Breast epithelium (tissue), 4 donors: ENCODE data around the gene ADCK1. TPM values are rescaled to one million over a fixed set of nuclear protein-coding genes. Genes with fewer than 3 reads are reported as not detected.

ENCODE experiments used
- DNase-seq, 2 donors: peaks; one replicate each; pipeline ENCODE4 v3.0.0-alpha.2; 2019; ENCODE audit warnings: low spot score in 2 of 2
- H3K27ac ChIP-seq, 2 donors: fragments of 200-600 bp; sonication (generic) in 1 of 2; one replicate each; pipeline ENCODE4 v1.5.1; 2016 to 2019; ENCODE audit warnings: mild to moderate bottlenecking in 1 of 2
- H3K27me3 ChIP-seq, 2 donors: fragments of 200-600 bp; sonication (generic) in 1 of 2; one replicate each; pipeline versions ENCODE4 v1.5.1 to v1.6.0; 2017 to 2019; ENCODE audit warnings: control low read depth in 1 of 2, mild to moderate bottlenecking in 1 of 2
- H3K36me3 ChIP-seq: fragments of 200-600 bp; one replicate; pipeline ENCODE4 v1.5.1; 2019
- H3K4me1 ChIP-seq, 2 donors: fragments of 200-600 bp; sonication (generic); one replicate each; pipeline ENCODE4 v1.5.1; 2016 to 2019; ENCODE audit warnings: control low read depth in 1 of 2
- H3K4me3 ChIP-seq, 3 donors: fragments of 200-600 bp; sonication (generic); 1 replicate in 2 of 3; 2 replicates in 1 of 3; pipeline ENCODE4 v1.5.1; 2016 to 2019; ENCODE audit warnings: mild to moderate bottlenecking in 3 of 3, moderate library complexity in 2 of 3
- H3K9me3 ChIP-seq, 2 donors: fragments of 200-600 bp; sonication (generic) in 1 of 2; one replicate each; pipeline ENCODE4 v1.5.1; 2016 to 2019; ENCODE audit warnings: control low read depth in 1 of 2
- CTCF ChIP-seq, 3 donors: fragments of 450-650 bp; IDR thresholded peaks; one replicate each; pipeline ENCODE4 v1.5.1; 2016 to 2017; ENCODE audit warnings: antibody characterized with exemption in 3 of 3, mild to moderate bottlenecking in 3 of 3, moderate library complexity in 3 of 3
- POLR2A ChIP-seq: fragments of 450-650 bp; IDR thresholded peaks from one replicate; pipeline ENCODE4 v1.6.1; 2016; ENCODE audit warnings: antibody characterized with exemption, mild to moderate bottlenecking, moderate library complexity
- POLR2AphosphoS5 ChIP-seq, 3 donors: sonication (generic); formaldehyde crosslinking; IDR thresholded peaks; one replicate each; pipeline ENCODE4 v1.6.1; 2017; ENCODE audit warnings: antibody characterized with exemption in 3 of 3
- intact Hi-C: fragments of 100-400 bp; cut with DNase I; formaldehyde crosslinking; loops from one replicate; pipeline ENCODE4 v1.15.1; 2023; ENCODE audit warnings: low total_unique reads
- total RNA-seq, 3 donors: library from RNA; depleted of rRNA; stranded (reverse); fragments of >200 nt; gene quantifications; one replicate each; pipeline ENCODE4 v1.1.0, GENCODE V29; 2016

The ADCK1 gene
- total RNA-seq, 3 donors from 2014 or later: 4.6 to 8.3 (median 4.9) TPM

GRCh38 chr14:77920312-77920711 lies 120.4 kb downstream of the ADCK1 start:
- TF ChIP-seq CTCF (IDR thresholded peaks at IDR 0.05): no peak
- no peak for TF ChIP-seq POLR2AphosphoS5 (IDR thresholded peaks at IDR 0.05)
- no peak for TF ChIP-seq POLR2A
- H3K9me3 ChIP-seq: no peaks in the 10 kb centered on the region
- intact Hi-C loops: no loop called here

GRCh38 chr14:77921818-77922217 lies 121.9 kb downstream of the ADCK1 start:
- TF ChIP-seq CTCF (IDR thresholded peaks at IDR 0.05) (no peak), POLR2AphosphoS5 (IDR thresholded peaks at IDR 0.05) (no peak)
- no peaks in the 10 kb centered on the region for H3K4me1 ChIP-seq
- no peak overlapping the region for H3K4me3 ChIP-seq
- no peaks in the 10 kb centered on the region for H3K9me3 ChIP-seq
- no peak overlapping the region for H3K27ac ChIP-seq
- no peaks in the 10 kb centered on the region for H3K36me3 ChIP-seq
- intact Hi-C loops: no loop called here
- H3K27me3 ChIP-seq: no peaks in the 10 kb centered on the region
- no peak for DNase-seq

More at GRCh38 chr14:77920312-77920711, 120.4 kb downstream of the ADCK1 start:
- H3K27me3 ChIP-seq: no peaks in the 10 kb centered on the region
- no peak overlapping the region for H3K4me3 ChIP-seq
- no peaks in the 10 kb centered on the region for H3K4me1 ChIP-seq
- DNase-seq: no peak
- no peaks in the 10 kb centered on the region for H3K36me3 ChIP-seq
- no peak overlapping the region for H3K27ac ChIP-seq

GRCh38 chr14:77923131-77923936 lies 123.4 kb downstream of the ADCK1 start:
- no peaks in the 10 kb centered on the region for H3K4me1 ChIP-seq
- DNase-seq: no peak
- H3K9me3 ChIP-seq: no peaks in the 10 kb centered on the region
- H3K27me3 ChIP-seq: no peaks in the 10 kb centered on the region
- TF ChIP-seq POLR2A (no peak), POLR2AphosphoS5 (IDR thresholded peaks at IDR 0.05) (no peak), CTCF (IDR thresholded peaks at IDR 0.05) (no peak)
- H3K36me3 ChIP-seq: no peaks in the 10 kb centered on the region
- intact Hi-C loops: no loop called here
- H3K4me3 ChIP-seq: no peak overlapping the region
- H3K27ac ChIP-seq: no peak overlapping the region

- no peaks in the 10 kb centered on the region for H3K9me3 ChIP-seq
- no peaks in the 10 kb centered on the region for H3K4me1 ChIP-seq
- H3K36me3 ChIP-seq: no peaks in the 10 kb centered on the region
- DNase-seq: no peak
- H3K27me3 ChIP-seq: no peaks in the 10 kb centered on the region
- no peak overlapping the region for H3K4me3 ChIP-seq
- intact Hi-C loops: no loop called here
- no peak for TF ChIP-seq POLR2AphosphoS5 (IDR thresholded peaks at IDR 0.05)
- no peak for TF ChIP-seq POLR2A
- TF ChIP-seq CTCF (IDR thresholded peaks at IDR 0.05): no peak
- no peak overlapping the region for H3K27ac ChIP-seq
Measured at GRCh38 chr14:77924141-77924948, 124.4 kb downstream of the ADCK1 start.

GRCh38 chr14:77926942-77927341 lies 127.0 kb downstream of the ADCK1 start:
- no peaks in the 10 kb centered on the region for H3K36me3 ChIP-seq
- H3K27ac ChIP-seq: no peak overlapping the region
- no peaks in the 10 kb centered on the region for H3K4me1 ChIP-seq
- intact Hi-C loops: no loop called here
- no peak for DNase-seq
- no peak for TF ChIP-seq POLR2A
- no peak for TF ChIP-seq POLR2AphosphoS5 (IDR thresholded peaks at IDR 0.05)
- TF ChIP-seq CTCF (IDR thresholded peaks at IDR 0.05): no peak
- H3K9me3 ChIP-seq: no peaks in the 10 kb centered on the region
- no peaks in the 10 kb centered on the region for H3K27me3 ChIP-seq
- H3K4me3 ChIP-seq: no peak overlapping the region
